HCT116 (cell line): ENCODE results near the gene BLTP3B. TPM values are rescaled to one million over a fixed set of nuclear protein-coding genes. Genes with fewer than 3 reads are reported as not detected.

Source experiments
- ATAC-seq: fragments of 200-7000 bp; cut with Tn5 transposase; 2 replicates; pipeline ENCODE4 v1.9.1; 2020; ENCODE audit warnings: mild to moderate bottlenecking, moderate library complexity
- BruUV-seq: library from RNA; stranded (reverse); fragments of 400-500 nt; replicated peaks from 2 replicates; lab custom pipeline; 2021; lab: Mats Ljungman, UMichigan
- CTCF ChIA-PET: fragments of 300-600 bp; sonication (Branson Sonifier 250); formaldehyde crosslinking; loops from one replicate; lab custom pipeline; 2021; ENCODE audit warnings: antibody characterized with exemption; lab: Charles Lee
- POLR2A ChIA-PET: fragments of 300-600, 350-600 bp; sonication (Branson Sonifier 250); formaldehyde crosslinking; loops from one replicate; lab custom pipeline; 2021; ENCODE audit warnings: antibody characterized with exemption; lab: Charles Lee
- RAD21 ChIA-PET, 2 experiments: fragments of 300-600 bp; sonication (Branson Sonifier 250); formaldehyde crosslinking; loops; one replicate each; lab custom pipeline; 2023; ENCODE audit warnings: low total read pairs in 2 of 2; ENCODE audit not compliant: uncharacterized antibody in 2 of 2, unreplicated experiment in 2 of 2, low non-redundant PET in 1 of 2; lab: Charles Lee
- DNase-seq: peaks from one replicate; pipeline ENCODE4 v3.0.0-alpha.2; 2010; ENCODE audit warnings: low read depth, low spot score
- H2AFZ ChIP-seq: fragments of 200-600 bp; shearing (Covaris generic), sonication (generic); 2 replicates; pipeline ENCODE4 v1.6.1; 2017; ENCODE audit warnings: low read depth, mixed run types, mixed read lengths, antibody characterized with exemption, low read length; ENCODE audit not compliant: poor library complexity, severe bottlenecking
- H3K27ac ChIP-seq: 2 replicates; pipeline ENCODE4 v1.5.1; 2012; ENCODE audit warnings: low read depth, low read length
- H3K27me3 ChIP-seq: fragments of 200-600 bp; sonication (generic); 2 replicates; pipeline ENCODE4 v1.6.1; 2016; ENCODE audit warnings: mixed run types, low read length, mixed read lengths; ENCODE audit not compliant: insufficient read depth
- H3K36me3 ChIP-seq, 2 experiments: fragments of 200-500 bp in 1 of 2; fragments of 200-600 bp in 1 of 2; sonication (Bioruptor generic) in 1 of 2; sonication (generic) in 1 of 2; 2 replicates each; pipeline versions ENCODE4 v1.5.1 to v1.6.1; 2014 to 2016; ENCODE audit warnings: low read length in 2 of 2, inconsistent platforms in 1 of 2, mixed read lengths in 1 of 2, mixed run types in 1 of 2; ENCODE audit not compliant: insufficient read depth in 2 of 2, control insufficient read depth in 1 of 2
- H3K4me1 ChIP-seq, 2 experiments: fragments of 200-600 bp in 1 of 2; sonication (generic) in 1 of 2; 2 replicates each; pipeline versions ENCODE4 v1.5.1 to v1.6.1; 2012 to 2017; ENCODE audit warnings: low read length in 2 of 2, inconsistent platforms in 1 of 2, mild to moderate bottlenecking in 1 of 2, mixed read lengths in 1 of 2, mixed run types in 1 of 2, moderate library complexity in 1 of 2; ENCODE audit not compliant: insufficient read depth in 2 of 2, control insufficient read depth in 1 of 2
- H3K4me2 ChIP-seq: fragments of 200-600 bp; sonication (generic); 2 replicates; pipeline ENCODE4 v1.6.1; 2017; ENCODE audit warnings: mixed run types, low read length, mixed read lengths
- H3K4me3 ChIP-seq, 2 experiments: fragments of 200-600 bp in 1 of 2; sonication (generic) in 1 of 2; replicated peaks in 1 of 2; 2 replicates each; pipeline ENCODE4 v1.5.1; 2011 to 2016; ENCODE audit warnings: low read length in 2 of 2, control low read depth in 1 of 2, low read depth in 1 of 2, mild to moderate bottlenecking in 1 of 2, mixed read lengths in 1 of 2, mixed run types in 1 of 2
- H3K79me2 ChIP-seq: fragments of 200-600 bp; sonication (generic); 2 replicates; pipeline ENCODE4 v1.6.1; 2017; ENCODE audit warnings: mild to moderate bottlenecking, mixed run types, low read length, moderate library complexity, mixed read lengths; ENCODE audit not compliant: insufficient read depth
- H3K9ac ChIP-seq: fragments of 200-600 bp; sonication (generic); 2 replicates; pipeline ENCODE4 v1.6.1; 2016; ENCODE audit warnings: low read length, mixed read lengths
- H3K9me2 ChIP-seq: fragments of 200-600 bp; sonication (generic), shearing (Covaris generic); 2 replicates; pipeline ENCODE4 v1.6.1; 2017; ENCODE audit warnings: mixed run types, mild to moderate bottlenecking, moderate library complexity; ENCODE audit not compliant: insufficient read depth
- H3K9me3 ChIP-seq, 2 experiments: fragments of 200-500 bp in 1 of 2; fragments of 200-600 bp in 1 of 2; sonication (Bioruptor generic) in 1 of 2; sonication (generic) in 1 of 2; 2 replicates each; pipeline ENCODE4 v1.6.1; 2014 to 2017; ENCODE audit warnings: low read length in 2 of 2, mixed read lengths in 2 of 2, inconsistent platforms in 1 of 2, low read depth in 1 of 2, mild to moderate bottlenecking in 1 of 2, mixed run types in 1 of 2, moderate library complexity in 1 of 2; ENCODE audit not compliant: control insufficient read depth in 1 of 2, insufficient read depth in 1 of 2
- H4K20me1 ChIP-seq: fragments of 200-600 bp; sonication (generic), shearing (Covaris generic); 2 replicates; pipeline ENCODE4 v1.6.1; 2017; ENCODE audit warnings: mixed run types, mild to moderate bottlenecking, moderate library complexity; ENCODE audit not compliant: insufficient read depth
- CBX3 ChIP-seq: IDR thresholded peaks from 2 replicates; pipeline ENCODE4 v1.6.1; 2012; ENCODE audit warnings: low read depth
- CEBPB ChIP-seq: IDR thresholded peaks from 2 replicates; pipeline ENCODE4 v1.6.1; 2012; ENCODE audit warnings: low read depth
- CTCF ChIP-seq, 3 experiments: fragments of 200-600 bp in 1 of 3; sonication (generic) in 1 of 3; IDR thresholded peaks in 2 of 3; conservative IDR thresholded peaks in 1 of 3; 2 replicates each; pipeline ENCODE4 v1.5.1; 2012 to 2017; ENCODE audit warnings: low read depth in 2 of 3, low read length in 2 of 3, antibody characterized with exemption in 1 of 3, borderline replicate concordance in 1 of 3, control low read depth in 1 of 3, mild to moderate bottlenecking in 1 of 3, mixed read lengths in 1 of 3, mixed run types in 1 of 3, moderate library complexity in 1 of 3; ENCODE audit not compliant: insufficient read depth in 1 of 3
- ELF1 ChIP-seq: IDR thresholded peaks from 2 replicates; pipeline ENCODE4 v1.6.1; 2012; ENCODE audit warnings: low read depth, borderline replicate concordance
- EZH2 ChIP-seq: fragments of 200-600 bp; sonication (generic); IDR thresholded peaks from 2 replicates; pipeline ENCODE4 v1.6.1; 2017; ENCODE audit warnings: antibody characterized with exemption, mixed run types
- EZH2phosphoT487 ChIP-seq: fragments of 200-600 bp; IDR thresholded peaks from 2 replicates; pipeline ENCODE4 v1.6.1; 2018; ENCODE audit warnings: antibody characterized with exemption, borderline replicate concordance
- FOSL1 ChIP-seq: IDR thresholded peaks from 2 replicates; pipeline ENCODE4 v1.6.1; 2012; ENCODE audit warnings: low read depth
- POLR2AphosphoS5 ChIP-seq: IDR thresholded peaks from 2 replicates; pipeline ENCODE4 v1.6.1; 2011; ENCODE audit warnings: mild to moderate bottlenecking, low read depth, low read length, moderate library complexity
- SIN3A ChIP-seq: IDR thresholded peaks from 2 replicates; pipeline ENCODE4 v1.6.1; 2012; ENCODE audit warnings: low read depth
- SP1 ChIP-seq: IDR thresholded peaks from 2 replicates; pipeline ENCODE4 v1.6.1; 2012; ENCODE audit warnings: low read depth
- SRF ChIP-seq: IDR thresholded peaks from 2 replicates; pipeline ENCODE4 v1.6.1; 2012; ENCODE audit warnings: low read depth
- TCF7L2 ChIP-seq: IDR thresholded peaks from 2 replicates; pipeline ENCODE4 v1.7.0; 2011; ENCODE audit warnings: borderline replicate concordance, inconsistent platforms; ENCODE audit not compliant: insufficient read depth, insufficient read length; ENCODE audit errors: extremely low read depth
- YY1 ChIP-seq: IDR thresholded peaks from 2 replicates; pipeline ENCODE4 v1.6.1; 2011; ENCODE audit warnings: low read length, low read depth, moderate library complexity, mild to moderate bottlenecking; ENCODE audit not compliant: insufficient replicate concordance; ENCODE audit errors: extremely low read depth
- ZBTB33 ChIP-seq: IDR thresholded peaks from 2 replicates; pipeline ENCODE4 v1.6.1; 2011; ENCODE audit warnings: mild to moderate bottlenecking, low read length, moderate library complexity; ENCODE audit not compliant: insufficient replicate concordance; ENCODE audit errors: extremely low read depth
- ZFX ChIP-seq: fragments of 450-650 bp; IDR thresholded peaks from 2 replicates; pipeline ENCODE4 v1.6.1; 2017
- ZNF274 ChIP-seq: fragments of 200-500 bp; sonication (Bioruptor generic); IDR thresholded peaks from 2 replicates; pipeline ENCODE4 v1.6.1; 2014; ENCODE audit warnings: mild to moderate bottlenecking, low read depth, low read length, inconsistent platforms
- intact Hi-C: fragments of 100-400 bp; cut with micrococcal nuclease; formaldehyde crosslinking; loops from 2 replicates; pipeline ENCODE4 v1.10.0; 2022
- total RNA-seq: library from RNA; stranded (reverse); gene quantifications from one replicate; pipeline ENCODE4 v1.2.1, GENCODE V29; 2021; ENCODE audit not compliant: unreplicated experiment
- TF ChIP-seq, protein P1 (sequence below): IDR thresholded peaks from 2 replicates; pipeline ENCODE4 v1.6.1; 2012
- TF ChIP-seq, protein P2 (sequence below): IDR thresholded peaks from 2 replicates; pipeline ENCODE4 v1.6.1; 2012

Gene BLTP3B
- total RNA-seq, 1 experiment from 2014 or later: 24.5 TPM

GRCh38 chr12:100159391-100160104 is 16.9 kb upstream of the BLTP3B start:
- H3K9ac ChIP-seq: no peak overlapping the region
- RAD21 ChIA-PET: no interaction called here
- no peak overlapping the region for H3K4me3 ChIP-seq
- BruUV-seq: no TSS peak
- intact Hi-C loops: no loop called here
- POLR2A ChIA-PET: no interaction called here
- no peak overlapping the region for H2AFZ ChIP-seq
- no peak for TF ChIP-seq CBX3
- no peak for TF ChIP-seq POLR2AphosphoS5
- no peak for TF ChIP-seq ZFX
- TF ChIP-seq ZNF274: no peak
- no peak for TF ChIP-seq FOSL1
- no peak for TF ChIP-seq SIN3A
- no peak for TF ChIP-seq EZH2phosphoT487
- no peak for TF ChIP-seq EZH2
- TF ChIP-seq SP1: no peak
- TF ChIP-seq, protein P1, sequence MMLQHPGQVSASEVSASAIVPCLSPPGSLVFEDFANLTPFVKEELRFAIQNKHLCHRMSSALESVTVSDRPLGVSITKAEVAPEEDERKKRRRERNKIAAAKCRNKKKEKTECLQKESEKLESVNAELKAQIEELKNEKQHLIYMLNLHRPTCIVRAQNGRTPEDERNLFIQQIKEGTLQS: no peak
- no peak for TF ChIP-seq ZBTB33
- TF ChIP-seq YY1: no peak
- TF ChIP-seq, protein P2, sequence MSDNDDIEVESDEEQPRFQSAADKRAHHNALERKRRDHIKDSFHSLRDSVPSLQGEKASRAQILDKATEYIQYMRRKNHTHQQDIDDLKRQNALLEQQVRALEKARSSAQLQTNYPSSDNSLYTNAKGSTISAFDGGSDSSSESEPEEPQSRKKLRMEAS: no peak
- no peak for TF ChIP-seq SRF
- TF ChIP-seq CTCF (IDR thresholded peaks at IDR 0.05 in 2 of 3, conservative IDR thresholded peaks at IDR 0.05 in 1 of 3; ENCODE audit: borderline replicate concordance in 1 of 3, insufficient read depth in 1 of 3, low read depth in 2 of 3, low read length in 2 of 3): no peak
- no peak for TF ChIP-seq ELF1
- no peak for TF ChIP-seq CEBPB
- no peak for TF ChIP-seq TCF7L2
- H3K4me1 ChIP-seq: peaks cover 4 to 13% of the 10 kb centered on the region in 2 experiments
- H3K36me3 ChIP-seq: no peaks in the 10 kb centered on the region
- H3K4me2 ChIP-seq: no peak overlapping the region
- no peaks in the 10 kb centered on the region for H3K79me2 ChIP-seq
- CTCF ChIA-PET: no interaction called here
- no peaks in the 10 kb centered on the region for H3K9me2 ChIP-seq
- no peaks in the 10 kb centered on the region for H3K27me3 ChIP-seq
- ATAC-seq (no peak), DNase-seq (no peak)
- H3K27ac ChIP-seq: no peak overlapping the region
- H3K9me3 ChIP-seq: no peaks in the 10 kb centered on the region
- H4K20me1 ChIP-seq: no peaks in the 10 kb centered on the region
